Heart right ventricle (tissue), 16 donors: ENCODE measurements around the gene AQP11. TPM values are rescaled to one million over a fixed set of nuclear protein-coding genes. Genes with fewer than 3 reads are reported as not detected.

ENCODE experiments used
- ATAC-seq, 8 donors: fragments of 200-7000 bp; cut with Tn5 transposase; one replicate each; pipeline ENCODE4 v1.9.1; 2020; ENCODE audit warnings: mild to moderate bottlenecking in 8 of 8, moderate library complexity in 8 of 8, moderate number of reproducible peaks in 1 of 8
- DNase-seq, 2 donors: peaks; one replicate each; pipeline ENCODE4 v3.0.0-alpha.2; 2020
- H3K27ac ChIP-seq, 10 donors: fragments of 200-600 bp; sonication (generic) in 2 of 10; one replicate each; pipeline versions ENCODE4 v1.5.0 to v1.8.0; 2020 to 2022; ENCODE audit warnings: mild to moderate bottlenecking in 3 of 10
- H3K27me3 ChIP-seq, 7 donors: fragments of 200-600 bp; one replicate each; pipeline ENCODE4 v1.8.0; 2021 to 2022; ENCODE audit warnings: mild to moderate bottlenecking in 2 of 7
- H3K36me3 ChIP-seq, 9 donors: fragments of 200-600 bp; sonication (generic) in 1 of 9; one replicate each; pipeline versions ENCODE4 v1.5.0 to v1.8.0; 2020 to 2022; ENCODE audit warnings: mild to moderate bottlenecking in 2 of 9
- H3K4me1 ChIP-seq, 9 donors: fragments of 200-600 bp; sonication (generic) in 1 of 9; one replicate each; pipeline versions ENCODE4 v1.5.0 to v1.8.0; 2020 to 2022; ENCODE audit warnings: mild to moderate bottlenecking in 4 of 9
- H3K4me3 ChIP-seq, 10 donors: fragments of 200-600 bp; sonication (generic) in 2 of 10; one replicate each; pipeline versions ENCODE4 v1.5.0 to v1.8.0; 2020 to 2022; ENCODE audit warnings: mild to moderate bottlenecking in 7 of 10, moderate library complexity in 2 of 10
- H3K9me3 ChIP-seq, 11 donors: fragments of 200-600 bp in 10 of 11; sonication (generic) in 2 of 11; one replicate each; pipeline versions ENCODE4 v1.5.0 to v1.8.0; 2013 to 2022; ENCODE audit warnings: mild to moderate bottlenecking in 2 of 11, control low read depth in 1 of 11, moderate library complexity in 1 of 11
- CTCF ChIP-seq, 9 donors: fragments of 200-600 bp; sonication (generic) in 2 of 9; IDR thresholded peaks; one replicate each; pipeline versions ENCODE4 v1.5.0 to v1.8.0; 2021 to 2022; ENCODE audit warnings: antibody characterized with exemption in 9 of 9, mild to moderate bottlenecking in 5 of 9, moderate library complexity in 1 of 9
- WGBS, 2 donors: extraction: QIAGEN DNeasy Blood & Tissue Kit; methylation state at CpG; one replicate each; pipeline ENCODE4 v1.1.7; 2013; ENCODE audit warnings: inconsistent platforms in 1 of 2; 5-methylcytosine and 5-hydroxymethylcytosine counted together
- intact Hi-C, 10 donors: fragments of 100-400 bp; cut with DNase I; formaldehyde crosslinking; loops; one replicate each; pipeline versions ENCODE4 v1.11.1 to v1.14.2; 2022
- polyA plus RNA-seq, 2 donors: library from polyadenylated mRNA; stranded (reverse); fragments of 200-250 nt; gene quantifications; one replicate each; pipeline ENCODE4 v1.2.3, GENCODE V29; 2013
- total RNA-seq, 10 donors: library from RNA; stranded (reverse); fragmentation: NEBNext Ultra II Directional in 3 of 10; extraction: Animal tissue kit (Norgen Biotek cat#: 25700) in 3 of 10; gene quantifications; one replicate each; pipeline versions ENCODE4 v1.2.1 to v1.2.4, GENCODE V29; 2021 to 2023
- donor health status: Arrhythmogenic right ventricular cardiomyopathy.
- donor health status: ischemic (EF 13 %, LVEDD 7.1; RV severe dilation, severe dysfunction).
- donor health status: healthy with polysubstance abuse.
- donor health status: DM: no; HTN: yes; CAD: no.
- donor health status: DM: no; HTN: no; CAD: no.
- donor health status: ischemic (EF 25% LVEDD 6.9; RV normal size, moderate dysfunction).
- donor health status: ischemic (EF 25% LVEDD 5.7; RV mildly dilated, moderate dysfunction).
- donor health status: healthy.
- donor health status: DM: yes; HTN: yes; CAD: no.
- donor health status: Ischemic cardiomyopathy.
- donor health status: ischemic (EF 35%, LVEDD 5.7; RV mildly dilated, moderate dysfunction).
- donor health status: nonischemic (EF 11% LVEDD 7.7; RV severe dilation, severe dysfunction).
- donor health status: DM: yes; HTN: yes; CAD: no.
- donor health status: PGD.
- donor health status: ischemic (EF 29% LVEDD 5.4; RV normal size, mild dysfunction).
- donor health status: nonischemic (EF 23%, LVEDD 6.1; RV moderate dilation, normal function).

AQP11 gene
- total and polyA plus RNA-seq, 12 donors, result 0.22 to 2.1 (median 0.82) TPM

- WGBS, 2 donors, result 39 to 44% methylated on average over 4 of the region's 4 CpGs
Measured at GRCh38 chr11:77558380-77558779, 31.4 kb upstream of the AQP11 start.

GRCh38 chr11:77559686-77560401 lies 29.9 kb upstream of the AQP11 start:
- intact Hi-C loops, result loop anchor here in 1 of 10 donors (10.0 kb wide), 1 partner anchor 435 kb away; the partner anchor contains the start of gene MYO7A
- TF ChIP-seq CTCF (IDR thresholded peaks at IDR 0.05), result no peak

More at GRCh38 chr11:77558380-77558779, 31.4 kb upstream of the AQP11 start:
- ATAC-seq, result no peak
- intact Hi-C loops, result loop anchor here in 1 of 10 donors (10.0 kb wide), 1 partner anchor 434 kb away; the partner anchor contains the start of gene MYO7A
- no peaks in the 10 kb centered on the region for H3K4me1 ChIP-seq
- H3K9me3 ChIP-seq, result peaks cover 0 to 12% (median 0%) of the 10 kb centered on the region in 11 donors
- no peak overlapping the region for H3K27ac ChIP-seq
- no peak for DNase-seq
- H3K36me3 ChIP-seq, result no peaks in the 10 kb centered on the region
- no peak for TF ChIP-seq CTCF (IDR thresholded peaks at IDR 0.05)
- no peaks in the 10 kb centered on the region for H3K27me3 ChIP-seq
- no peak overlapping the region for H3K4me3 ChIP-seq

GRCh38 chr11:77560605-77561004 lies 29.1 kb upstream of the AQP11 start:
- H3K4me3 ChIP-seq, result no peak overlapping the region
- TF ChIP-seq CTCF (IDR thresholded peaks at IDR 0.05), result no peak
- 93 to 98% methylated on average over 2 of the region's 2 CpGs for WGBS, 2 donors
- no peaks in the 10 kb centered on the region for H3K36me3 ChIP-seq
- DNase-seq (no peak), ATAC-seq (no peak)
- peaks cover 0 to 9% (median 0%) of the 10 kb centered on the region in 11 donors for H3K9me3 ChIP-seq
- no peaks in the 10 kb centered on the region for H3K4me1 ChIP-seq
- no peaks in the 10 kb centered on the region for H3K27me3 ChIP-seq
- intact Hi-C loops, result no loop called here
- H3K27ac ChIP-seq, result no peak overlapping the region

More at GRCh38 chr11:77559686-77560401, 29.9 kb upstream of the AQP11 start:
- no peak for DNase-seq
- peaks cover 0 to 12% (median 0%) of the 10 kb centered on the region in 11 donors for H3K9me3 ChIP-seq
- 87% methylated on average over 6 of the region's 6 CpGs for WGBS, 2 donors
- H3K27ac ChIP-seq, result no peak overlapping the region
- no peaks in the 10 kb centered on the region for H3K36me3 ChIP-seq
- H3K4me3 ChIP-seq, result no peak overlapping the region
- H3K4me1 ChIP-seq, result no peaks in the 10 kb centered on the region
- H3K27me3 ChIP-seq, result no peaks in the 10 kb centered on the region
- ATAC-seq, result no peak

GRCh38 chr11:77561257-77561656 lies 28.5 kb upstream of the AQP11 start:
- Histone ChIP-seq H3K4me1 (no peaks in the 10 kb centered on the region), H3K36me3 (no peaks in the 10 kb centered on the region), H3K9me3 (peaks cover 0 to 9% (median 0%) of the 10 kb centered on the region in 11 donors), H3K4me3 (no peak overlapping the region), H3K27me3 (no peaks in the 10 kb centered on the region), H3K27ac (no peak overlapping the region)
- intact Hi-C loops, result no loop called here
- TF ChIP-seq CTCF (IDR thresholded peaks at IDR 0.05), result no peak
- WGBS, 2 donors, result 89 to 95% methylated on average over 1 of the region's 1 CpG
- no peak for ATAC-seq
- no peak for DNase-seq
